HL-60/S4 treated with retinoic acid at 250 ng/mL for 4 days and 3 days (cell line): ENCODE data around the gene SLC66A1.

Source experiments
- in situ Hi-C: fragments of 300-500 bp; cut with MboI; formaldehyde crosslinking; loops from 2 replicates; pipeline ENCODE4 v1.7.0; 2022; ENCODE audit warnings: low sequenced_read_pairs

Gene SLC66A1

DNA sequence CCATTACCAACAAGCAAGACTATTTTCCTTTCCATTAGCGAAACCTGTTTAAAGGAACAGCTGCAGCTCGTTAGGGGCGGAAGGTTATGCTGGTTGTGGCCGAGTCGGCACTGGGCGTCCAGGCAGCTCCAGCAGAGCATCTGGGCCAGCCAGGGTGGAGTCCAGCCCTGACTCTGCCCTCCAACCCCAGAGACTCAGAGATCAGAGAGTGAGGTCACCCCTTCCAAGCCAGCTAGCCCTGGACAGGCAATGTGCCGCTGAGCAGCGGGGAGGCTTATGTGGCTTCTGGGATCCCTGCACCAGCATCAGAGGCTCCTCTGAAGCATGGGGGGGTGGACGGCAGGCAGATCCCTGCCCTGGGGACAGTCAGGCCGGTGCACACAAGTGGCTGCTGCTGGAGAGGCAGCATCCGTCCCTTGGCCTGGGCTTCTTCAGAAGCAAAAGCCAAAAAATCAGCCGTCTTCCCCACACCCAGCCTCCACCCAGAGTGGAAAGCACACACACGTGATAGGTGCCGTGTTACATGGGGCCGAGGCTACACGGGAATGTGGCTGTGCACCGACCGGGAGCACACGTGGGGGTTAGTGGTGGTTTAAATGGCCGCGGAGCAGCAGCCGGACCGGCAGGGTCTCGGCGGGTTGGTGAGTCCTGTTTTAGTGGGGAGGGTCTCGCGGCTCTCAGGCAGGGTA, 30.1 kb downstream of the SLC66A1 start:
- in situ Hi-C loops: no loop called here

- in situ Hi-C loops: no loop called here
Observed at GRCh38 chr1:19342894-19343616, 30.9 kb downstream of the SLC66A1 start.

DNA sequence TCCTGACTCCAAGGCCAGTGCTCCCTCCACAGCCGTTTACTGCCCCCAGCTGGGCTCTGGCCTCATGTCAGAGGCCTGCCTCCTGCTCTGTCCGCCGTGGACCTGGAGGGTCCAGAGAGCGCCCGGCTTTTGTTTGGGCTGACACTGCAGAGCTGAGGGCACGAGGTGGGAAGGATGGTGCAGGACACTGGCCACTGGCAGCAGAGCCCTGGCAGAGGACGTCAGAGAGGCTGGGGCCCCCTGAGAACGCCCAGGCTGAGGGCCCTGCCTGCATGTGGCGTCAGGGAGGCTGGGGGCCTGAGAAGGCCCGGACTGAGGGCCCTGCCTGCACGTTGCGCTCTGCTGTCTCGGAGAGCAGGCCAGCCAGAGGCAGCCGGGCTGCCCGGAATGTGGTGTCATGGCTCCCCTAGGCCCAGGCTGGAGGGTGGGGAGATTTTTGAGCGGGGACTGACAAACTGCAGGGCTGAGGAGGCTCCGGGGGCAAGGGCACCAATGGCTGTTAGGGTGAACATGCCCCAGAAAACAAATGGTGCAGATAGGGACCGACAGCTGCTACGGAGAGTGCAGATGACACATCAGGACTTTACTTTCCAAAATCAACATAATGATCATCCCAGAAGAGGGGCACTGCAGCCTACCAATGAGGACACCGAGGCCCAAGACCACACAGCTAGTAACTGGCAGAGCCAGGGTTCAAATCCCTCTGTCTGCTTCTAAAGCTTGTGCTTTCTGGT, 31.7 kb downstream of the SLC66A1 start:
- in situ Hi-C loops: no loop called here

DNA sequence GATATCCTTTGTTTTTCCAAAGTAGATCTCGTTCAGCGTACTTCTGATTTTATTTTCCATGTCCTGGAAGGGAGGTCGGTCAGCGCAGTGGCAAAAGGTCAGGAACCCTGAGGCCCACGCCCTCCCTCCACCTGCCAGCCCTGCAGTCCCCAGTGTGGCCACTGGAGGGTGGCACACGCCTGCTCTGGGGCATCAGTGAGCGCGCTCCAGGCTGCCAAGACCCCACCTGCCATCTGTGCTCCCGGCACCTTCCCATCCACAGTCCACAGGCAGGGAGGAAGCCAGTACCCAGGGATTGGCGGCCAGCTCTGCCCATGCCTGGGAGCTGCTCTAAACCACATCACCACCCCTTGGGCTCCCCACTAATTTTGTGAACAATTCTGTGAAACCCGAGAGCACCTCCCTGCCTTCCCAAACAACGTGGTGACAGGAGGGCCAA, 32.3 kb downstream of the SLC66A1 start:
- in situ Hi-C loops: no loop called here

DNA sequence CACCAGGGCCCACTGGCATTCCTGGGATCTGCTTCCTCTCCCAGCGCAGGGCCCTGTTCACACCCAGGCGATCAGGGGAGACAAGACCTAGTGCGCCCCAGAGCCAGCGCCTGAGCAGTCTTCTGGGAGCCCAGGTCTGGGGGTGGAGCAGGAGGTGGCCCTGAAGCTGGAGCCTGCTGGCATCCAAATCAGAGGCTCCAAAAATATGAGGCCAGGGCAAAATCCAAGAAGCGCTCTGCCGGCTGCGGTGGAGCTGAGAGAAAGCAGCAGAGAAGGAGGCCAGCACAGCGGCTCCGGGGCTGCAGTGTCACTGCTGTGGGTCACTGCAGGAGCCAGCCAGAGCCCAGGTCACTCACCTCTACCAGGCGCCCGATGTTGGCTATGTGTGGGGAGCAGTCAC, 32.7 kb downstream of the SLC66A1 start:
- in situ Hi-C loops: no loop called here

GRCh38 chr1:19345391-19345790, 33.3 kb downstream of the SLC66A1 start:
- in situ Hi-C loops: no loop called here

- in situ Hi-C loops: no loop called here
Observed at GRCh38 chr1:19346026-19346425, 33.9 kb downstream of the SLC66A1 start.

- in situ Hi-C loops: no loop called here
Observed at GRCh38 chr1:19347533-19348172, 35.5 kb downstream of the SLC66A1 start.

- in situ Hi-C loops: no loop called here
Observed at GRCh38 chr1:19348441-19349198, 36.5 kb downstream of the SLC66A1 start.

DNA sequence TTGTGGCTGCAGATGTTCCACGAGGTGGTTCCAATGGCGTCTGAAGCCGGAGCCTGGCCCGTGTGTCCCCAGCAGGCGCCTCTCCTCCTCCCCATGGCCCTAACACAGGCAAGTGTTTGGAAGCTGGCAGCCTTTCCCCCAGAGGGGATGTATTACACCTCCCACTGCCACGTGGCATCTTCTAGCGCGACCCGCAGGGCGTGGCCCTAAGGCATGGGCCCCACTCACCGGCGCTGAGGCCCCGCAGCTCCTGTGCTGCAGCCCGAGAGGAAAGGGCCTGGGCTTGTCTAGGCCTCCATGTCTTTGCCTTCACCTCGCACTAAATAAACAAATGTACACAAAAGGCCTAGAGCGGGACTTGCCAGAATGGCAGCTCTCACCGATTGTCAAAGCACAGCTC, 37.9 kb downstream of the SLC66A1 start:
- in situ Hi-C loops: no loop called here

GRCh38 chr1:19350566-19350965, 38.4 kb downstream of the SLC66A1 start:
- in situ Hi-C loops: no loop called here

GRCh38 chr1:19351873-19352272, 39.7 kb downstream of the SLC66A1 start:
- in situ Hi-C loops: no loop called here

DNA sequence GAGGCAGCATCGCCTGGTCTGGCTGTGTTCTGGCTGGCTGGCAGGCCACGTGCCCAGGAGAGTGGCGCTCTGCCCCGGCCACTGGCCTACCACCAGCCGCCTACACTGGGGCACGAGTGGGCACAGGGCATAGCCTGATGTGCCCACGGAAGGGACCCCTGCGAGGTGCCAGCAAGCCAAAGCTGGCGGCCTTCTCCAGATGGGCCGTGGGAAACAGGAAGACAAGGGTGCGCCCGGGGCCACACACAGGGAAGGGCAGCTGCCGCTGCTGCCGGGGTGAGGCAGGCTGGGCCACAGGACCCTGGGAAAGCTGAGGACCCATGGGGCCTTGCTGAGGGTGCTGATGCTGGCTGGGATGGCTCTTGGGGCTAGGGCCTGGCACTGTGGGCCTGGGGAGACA, 40.7 kb downstream of the SLC66A1 start:
- in situ Hi-C loops: no loop called here

- in situ Hi-C loops: no loop called here
Observed at GRCh38 chr1:19353596-19353995, 41.5 kb downstream of the SLC66A1 start.

- in situ Hi-C loops: no loop called here
Observed at GRCh38 chr1:19354531-19354981, 42.4 kb downstream of the SLC66A1 start.

GRCh38 chr1:19356266-19356665, 44.1 kb downstream of the SLC66A1 start:
- in situ Hi-C loops: no loop called here

- in situ Hi-C loops: no loop called here
Observed at GRCh38 chr1:19357299-19357986, 45.3 kb downstream of the SLC66A1 start.

DNA sequence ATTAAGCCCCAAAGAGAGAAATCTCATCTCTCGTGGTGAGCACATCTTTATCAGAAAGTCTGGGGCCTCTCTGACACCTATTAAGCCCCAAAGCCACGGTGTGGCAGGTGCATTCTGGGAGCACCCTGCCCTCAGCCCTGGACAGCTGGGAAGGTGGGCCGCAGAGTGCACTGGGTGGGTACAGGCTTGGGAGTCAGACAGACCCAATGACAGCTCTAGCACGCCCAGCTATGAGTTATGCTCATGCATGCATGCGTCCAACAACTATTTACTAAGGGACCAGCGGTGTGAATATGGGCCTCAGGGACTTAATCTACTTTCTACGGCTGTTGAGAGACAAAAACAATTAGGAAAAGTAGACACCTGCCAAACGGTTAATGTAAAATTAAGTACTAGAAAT, 46.6 kb downstream of the SLC66A1 start:
- in situ Hi-C loops: no loop called here

GRCh38 chr1:19359357-19359756, 47.2 kb downstream of the SLC66A1 start:
- in situ Hi-C loops: no loop called here

GRCh38 chr1:19360016-19360415, 47.9 kb downstream of the SLC66A1 start:
- in situ Hi-C loops: no loop called here
